Measurements from ENCODE around the gene MYZAP. TPM values are rescaled to one million over a fixed set of nuclear protein-coding genes. Genes with fewer than 3 reads are reported as not detected.

The MYZAP gene
- polyA plus RNA-seq, 2 of the 4 experiments (the other 2 are of a cell fraction), result 1.2 to 2.4 TPM

DNA sequence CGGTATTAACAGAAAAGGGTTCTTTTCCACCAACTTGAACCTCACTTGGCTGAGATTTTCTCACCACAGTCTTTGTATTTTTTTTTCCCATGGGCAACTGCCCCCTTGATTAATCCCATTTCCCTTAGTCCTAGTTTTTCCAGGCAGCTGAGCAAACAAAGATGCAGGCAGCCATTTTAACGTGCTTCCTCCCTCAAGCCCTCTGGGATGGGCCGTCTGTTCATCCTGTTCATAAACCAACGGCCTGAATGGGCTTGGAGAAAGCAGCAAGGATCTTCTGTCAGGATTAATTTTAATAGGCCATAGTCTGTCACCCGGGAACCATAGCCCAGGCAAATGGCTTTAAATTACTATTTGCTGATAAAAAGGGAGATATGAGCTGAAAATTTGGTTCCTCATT is 104.4 kb downstream of the MYZAP start:
- Histone ChIP-seq H3K4me1 (no peaks in the 10 kb centered on the region), H3K27ac (no peak overlapping the region), H3K4me2 (no peak overlapping the region), H3K9me3 (no peaks in the 10 kb centered on the region), H3K4me3 (no peak overlapping the region)
- no peak for ATAC-seq
- 58% methylated on average over 5 of the region's 5 CpGs for WGBS (ENCODE audit: missing lambda C conversion rate)
- no peak for DNase-seq (ENCODE audit: low read depth in 1 of 2, low spot score in 1 of 2)
- ChIA-PET POLR2A (interaction anchor here (0.9 kb wide), 1 partner anchor 10 kb away, joined by 4 read pairs; the partner anchor contains the start of gene POLR2M), CTCF (interaction anchor here (1.9 to 2.0 kb wide), 2 partner anchors 10 to 136 kb away, joined by 4 to 6 read pairs; partner anchors contain the start of gene POLR2M)
- TF ChIP-seq HMGXB4 (CRISPR knock-in tag; IDR thresholded peaks at IDR 0.05; ENCODE audit: borderline replicate concordance) (no peak), KDM5A (IDR thresholded peaks at IDR 0.05) (no peak), POLR2A (IDR thresholded peaks at IDR 0.05; ENCODE audit: low read length) (no peak), CHD4 (IDR thresholded peaks at IDR 0.05; ENCODE audit: borderline replicate concordance) (no peak), CTCF (IDR thresholded peaks at IDR 0.05) (no peak), HOXB13 (CRISPR knock-in tag; IDR thresholded peaks at IDR 0.05; ENCODE audit: low read depth) (no peak), FOSL2 (IDR thresholded peaks at IDR 0.05) (no peak), FOSL2 (CRISPR knock-in tag; IDR thresholded peaks at IDR 0.05) (no peak), POLR2AphosphoS2 (conservative IDR thresholded peaks at IDR 0.05; ENCODE audit: low read length) (no peak), REST (IDR thresholded peaks at IDR 0.05) (no peak), EP300 (IDR thresholded peaks at IDR 0.05) (no peak), FOSB (CRISPR knock-in tag; IDR thresholded peaks at IDR 0.05) (no peak)
- no peak for FAIRE-seq

- no peak for DNase-seq (ENCODE audit: low read depth in 1 of 2, low spot score in 1 of 2)
- H3K27ac ChIP-seq, result no peak overlapping the region
- POLR2A ChIA-PET, result no interaction called here
- H3K4me2 ChIP-seq, result no peak overlapping the region
- no peaks in the 10 kb centered on the region for H3K9me3 ChIP-seq
- CTCF ChIA-PET, result interaction anchor here (0.7 to 2.0 kb wide), 4 partner anchors 9 to 163 kb away, joined by 4 to 6 read pairs (median 4); partner anchors contain the start of gene POLR2M
- H3K4me1 ChIP-seq, result no peaks in the 10 kb centered on the region
- no peak overlapping the region for H3K4me3 ChIP-seq
- 80% methylated on average over 4 of the region's 4 CpGs for WGBS (ENCODE audit: missing lambda C conversion rate)
- no peak for FAIRE-seq
- no peak for ATAC-seq
- TF ChIP-seq, protein P1, sequence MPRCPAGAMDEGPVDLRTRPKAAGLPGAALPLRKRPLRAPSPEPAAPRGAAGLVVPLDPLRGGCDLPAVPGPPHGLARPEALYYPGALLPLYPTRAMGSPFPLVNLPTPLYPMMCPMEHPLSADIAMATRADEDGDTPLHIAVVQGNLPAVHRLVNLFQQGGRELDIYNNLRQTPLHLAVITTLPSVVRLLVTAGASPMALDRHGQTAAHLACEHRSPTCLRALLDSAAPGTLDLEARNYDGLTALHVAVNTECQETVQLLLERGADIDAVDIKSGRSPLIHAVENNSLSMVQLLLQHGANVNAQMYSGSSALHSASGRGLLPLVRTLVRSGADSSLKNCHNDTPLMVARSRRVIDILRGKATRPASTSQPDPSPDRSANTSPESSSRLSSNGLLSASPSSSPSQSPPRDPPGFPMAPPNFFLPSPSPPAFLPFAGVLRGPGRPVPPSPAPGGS (IDR thresholded peaks at IDR 0.05), result no peak
- TF ChIP-seq EHMT2 (IDR thresholded peaks at IDR 0.05; ENCODE audit: low read depth) (no peak), FOSL2 (IDR thresholded peaks at IDR 0.05) (no peak), FOSL2 (CRISPR knock-in tag; IDR thresholded peaks at IDR 0.05) (no peak), JUNB (IDR thresholded peaks at IDR 0.05) (no peak), SMC3 (IDR thresholded peaks at IDR 0.05) (no peak), RCOR1 (IDR thresholded peaks at IDR 0.05; ENCODE audit: low read depth, low read length) (no peak), HOXB13 (CRISPR knock-in tag; IDR thresholded peaks at IDR 0.05; ENCODE audit: low read depth) (no peak), HMGXB4 (CRISPR knock-in tag; IDR thresholded peaks at IDR 0.05; ENCODE audit: borderline replicate concordance) (no peak), SREBF2 (IDR thresholded peaks at IDR 0.05) (no peak), TP53 (CRISPR knock-in tag; IDR thresholded peaks at IDR 0.05) (no peak), HDAC2 (IDR thresholded peaks at IDR 0.05) (no peak), REST (IDR thresholded peaks at IDR 0.05) (no peak), CHD4 (IDR thresholded peaks at IDR 0.05; ENCODE audit: borderline replicate concordance) (no peak), ESRRA (IDR thresholded peaks at IDR 0.05; ENCODE audit: borderline replicate concordance, low read length) (no peak), PHF8 (IDR thresholded peaks at IDR 0.05; ENCODE audit: borderline replicate concordance, low read depth) (no peak)
These were observed 105.9 kb downstream of the MYZAP start for GRCh38 chr15:57697588-57697987.
